GM23338 (cell line): ENCODE data around the gene CPNE5.

ENCODE experiments used
- EZH2 ChIP-seq: fragments of 200-600 bp; sonication (generic); IDR thresholded peaks from one replicate; pipeline ENCODE4 v1.8.0; 2017; ENCODE audit warnings: antibody characterized with exemption, mild to moderate bottlenecking, low read depth; ENCODE audit not compliant: unreplicated experiment
- TF ChIP-seq, protein P1 (sequence below), 2 experiments: fragments of 200-600 bp in 1 of 2; sonication (generic) in 1 of 2; conservative IDR thresholded peaks; 2 replicates each; pipeline versions ENCODE4 v1.5.1 to v1.6.1; 2016 to 2017; ENCODE audit warnings: antibody characterized with exemption in 2 of 2, low read depth in 2 of 2, mild to moderate bottlenecking in 2 of 2, moderate library complexity in 1 of 2
- TF ChIP-seq, protein P2 (sequence below): IDR thresholded peaks from one replicate; pipeline ENCODE4 v1.6.1; 2018; ENCODE audit warnings: antibody characterized with exemption; ENCODE audit not compliant: unreplicated experiment

DNA sequence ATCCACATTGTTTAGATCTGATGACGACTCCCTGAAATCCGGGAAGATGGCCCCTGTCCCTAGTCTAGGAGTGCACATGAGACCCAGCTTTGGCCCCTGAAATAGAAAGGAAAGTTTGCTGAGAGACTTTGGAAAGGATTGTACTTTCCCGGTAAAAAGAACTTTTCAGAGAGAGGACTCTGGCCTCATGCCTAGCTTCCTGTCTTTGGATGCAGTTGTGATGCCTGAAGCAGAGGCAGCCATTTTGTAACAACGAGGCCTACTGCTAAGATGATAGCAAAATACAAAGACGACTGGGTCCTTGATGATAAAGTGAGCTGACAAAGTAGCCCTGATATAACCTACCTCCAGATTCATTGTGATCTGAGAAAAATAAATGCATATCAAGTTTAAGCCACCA lies 6.9 kb downstream of the CPNE5 start:
- TF ChIP-seq, protein P1, sequence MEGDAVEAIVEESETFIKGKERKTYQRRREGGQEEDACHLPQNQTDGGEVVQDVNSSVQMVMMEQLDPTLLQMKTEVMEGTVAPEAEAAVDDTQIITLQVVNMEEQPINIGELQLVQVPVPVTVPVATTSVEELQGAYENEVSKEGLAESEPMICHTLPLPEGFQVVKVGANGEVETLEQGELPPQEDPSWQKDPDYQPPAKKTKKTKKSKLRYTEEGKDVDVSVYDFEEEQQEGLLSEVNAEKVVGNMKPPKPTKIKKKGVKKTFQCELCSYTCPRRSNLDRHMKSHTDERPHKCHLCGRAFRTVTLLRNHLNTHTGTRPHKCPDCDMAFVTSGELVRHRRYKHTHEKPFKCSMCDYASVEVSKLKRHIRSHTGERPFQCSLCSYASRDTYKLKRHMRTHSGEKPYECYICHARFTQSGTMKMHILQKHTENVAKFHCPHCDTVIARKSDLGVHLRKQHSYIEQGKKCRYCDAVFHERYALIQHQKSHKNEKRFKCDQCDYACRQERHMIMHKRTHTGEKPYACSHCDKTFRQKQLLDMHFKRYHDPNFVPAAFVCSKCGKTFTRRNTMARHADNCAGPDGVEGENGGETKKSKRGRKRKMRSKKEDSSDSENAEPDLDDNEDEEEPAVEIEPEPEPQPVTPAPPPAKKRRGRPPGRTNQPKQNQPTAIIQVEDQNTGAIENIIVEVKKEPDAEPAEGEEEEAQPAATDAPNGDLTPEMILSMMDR (conservative IDR thresholded peaks at IDR 0.05; ENCODE audit: low read depth in 2 of 2) = no peak
- no peak for TF ChIP-seq EZH2
- TF ChIP-seq, protein P2, sequence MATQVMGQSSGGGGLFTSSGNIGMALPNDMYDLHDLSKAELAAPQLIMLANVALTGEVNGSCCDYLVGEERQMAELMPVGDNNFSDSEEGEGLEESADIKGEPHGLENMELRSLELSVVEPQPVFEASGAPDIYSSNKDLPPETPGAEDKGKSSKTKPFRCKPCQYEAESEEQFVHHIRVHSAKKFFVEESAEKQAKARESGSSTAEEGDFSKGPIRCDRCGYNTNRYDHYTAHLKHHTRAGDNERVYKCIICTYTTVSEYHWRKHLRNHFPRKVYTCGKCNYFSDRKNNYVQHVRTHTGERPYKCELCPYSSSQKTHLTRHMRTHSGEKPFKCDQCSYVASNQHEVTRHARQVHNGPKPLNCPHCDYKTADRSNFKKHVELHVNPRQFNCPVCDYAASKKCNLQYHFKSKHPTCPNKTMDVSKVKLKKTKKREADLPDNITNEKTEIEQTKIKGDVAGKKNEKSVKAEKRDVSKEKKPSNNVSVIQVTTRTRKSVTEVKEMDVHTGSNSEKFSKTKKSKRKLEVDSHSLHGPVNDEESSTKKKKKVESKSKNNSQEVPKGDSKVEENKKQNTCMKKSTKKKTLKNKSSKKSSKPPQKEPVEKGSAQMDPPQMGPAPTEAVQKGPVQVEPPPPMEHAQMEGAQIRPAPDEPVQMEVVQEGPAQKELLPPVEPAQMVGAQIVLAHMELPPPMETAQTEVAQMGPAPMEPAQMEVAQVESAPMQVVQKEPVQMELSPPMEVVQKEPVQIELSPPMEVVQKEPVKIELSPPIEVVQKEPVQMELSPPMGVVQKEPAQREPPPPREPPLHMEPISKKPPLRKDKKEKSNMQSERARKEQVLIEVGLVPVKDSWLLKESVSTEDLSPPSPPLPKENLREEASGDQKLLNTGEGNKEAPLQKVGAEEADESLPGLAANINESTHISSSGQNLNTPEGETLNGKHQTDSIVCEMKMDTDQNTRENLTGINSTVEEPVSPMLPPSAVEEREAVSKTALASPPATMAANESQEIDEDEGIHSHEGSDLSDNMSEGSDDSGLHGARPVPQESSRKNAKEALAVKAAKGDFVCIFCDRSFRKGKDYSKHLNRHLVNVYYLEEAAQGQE = no peak
